Activated naive CD8-positive, alpha-beta T cell treated with anti-CD3 and anti-CD28 coated beads, Interleukin-2, amount 10 ng/mL, durations not matched to agents 7 days and 5 days (primary cell): Measurements from ENCODE around the gene GLI3. TPM values are rescaled to one million over a fixed set of nuclear protein-coding genes. Genes with fewer than 3 reads are reported as not detected.
"Not testable (repeated sequence)": the region's sequence is repeated elsewhere in the genome, so short reads cannot be mapped to it uniquely, and the experiment has no call there.

ENCODE experiments used
- ATAC-seq: fragments of 150-1000 bp; cut with Tn5 transposase; one replicate; pipeline ENCODE4 v1.10.0; 2021; ENCODE audit warnings: low read depth, moderate library complexity
- POLR2A ChIA-PET: fragments of 350-600 bp; sonication (Branson Sonifier 250); formaldehyde crosslinking; loops from one replicate; lab custom pipeline; 2021; ENCODE audit warnings: antibody characterized with exemption; lab: Charles Lee
- DNase-seq: peaks from one replicate; pipeline ENCODE4 v3.0.0; 2021
- H3K27ac Mint-ChIP-seq: one replicate; pipeline ENCODE4 v1.8.0; 2022; ENCODE audit warnings: mild to moderate bottlenecking, mixed read lengths
- H3K27me3 Mint-ChIP-seq: one replicate; pipeline ENCODE4 v1.8.0; 2022; ENCODE audit warnings: mild to moderate bottlenecking, moderate library complexity, mixed read lengths
- H3K36me3 Mint-ChIP-seq: one replicate; pipeline ENCODE4 v1.8.0; 2021; ENCODE audit warnings: mild to moderate bottlenecking, mixed read lengths
- H3K4me1 Mint-ChIP-seq: one replicate; pipeline ENCODE4 v1.8.0; 2021; ENCODE audit warnings: mixed read lengths
- H3K4me3 Mint-ChIP-seq: one replicate; pipeline ENCODE4 v1.8.0; 2022; ENCODE audit warnings: mild to moderate bottlenecking, moderate library complexity, mixed read lengths
- H3K9me3 Mint-ChIP-seq: one replicate; pipeline ENCODE4 v1.8.0; 2021; ENCODE audit warnings: mixed read lengths
- total RNA-seq, 2 experiments: library from RNA; stranded (reverse); gene quantifications; one replicate each; pipeline ENCODE4 v1.2.3, GENCODE V29; 2021

The GLI3 gene
- total RNA-seq, 2 experiments from 2014 or later, result 0.75 to 1.3 TPM

GRCh38 chr7:42217053-42217452, 20.0 kb downstream of the GLI3 start:
- peaks cover 4% of the 10 kb centered on the region for H3K27me3 Mint-ChIP-seq
- POLR2A ChIA-PET, result no interaction called here
- no peak overlapping the region for H3K27ac Mint-ChIP-seq
- H3K36me3 Mint-ChIP-seq, result no peaks in the 10 kb centered on the region
- no peaks in the 10 kb centered on the region for H3K4me1 Mint-ChIP-seq
- no peaks in the 10 kb centered on the region for H3K9me3 Mint-ChIP-seq
- ATAC-seq (no peak), DNase-seq (no peak)
- H3K4me3 Mint-ChIP-seq, result no peak overlapping the region

GRCh38 chr7:42214060-42214679, 22.8 kb downstream of the GLI3 start:
- no peaks in the 10 kb centered on the region for H3K36me3 Mint-ChIP-seq
- H3K4me3 Mint-ChIP-seq, result no peak overlapping the region
- H3K9me3 Mint-ChIP-seq, result no peaks in the 10 kb centered on the region
- POLR2A ChIA-PET, result no interaction called here
- no peak for ATAC-seq
- no peaks in the 10 kb centered on the region for H3K4me1 Mint-ChIP-seq
- H3K27me3 Mint-ChIP-seq, result peaks cover 5% of the 10 kb centered on the region
- H3K27ac Mint-ChIP-seq, result no peak overlapping the region
- DNase-seq, result no peak

- no peak overlapping the region for H3K27ac Mint-ChIP-seq
- H3K9me3 Mint-ChIP-seq, result no peaks in the 10 kb centered on the region
- H3K4me3 Mint-ChIP-seq, result no peak overlapping the region
- no peaks in the 10 kb centered on the region for H3K36me3 Mint-ChIP-seq
- H3K27me3 Mint-ChIP-seq, result peaks cover 5% of the 10 kb centered on the region
- no peak for ATAC-seq
- POLR2A ChIA-PET, result no interaction called here
- H3K4me1 Mint-ChIP-seq, result no peaks in the 10 kb centered on the region
- DNase-seq, result no peak
Measured at GRCh38 chr7:42213093-42213492, 23.9 kb downstream of the GLI3 start.

GRCh38 chr7:42212541-42213090, 24.4 kb downstream of the GLI3 start:
- H3K9me3 Mint-ChIP-seq, result no peaks in the 10 kb centered on the region
- no peak overlapping the region for H3K27ac Mint-ChIP-seq
- no peaks in the 10 kb centered on the region for H3K4me1 Mint-ChIP-seq
- no peaks in the 10 kb centered on the region for H3K36me3 Mint-ChIP-seq
- POLR2A ChIA-PET, result no interaction called here
- DNase-seq (no peak), ATAC-seq (no peak)
- H3K27me3 Mint-ChIP-seq, result peaks cover 5% of the 10 kb centered on the region
- H3K4me3 Mint-ChIP-seq, result no peak overlapping the region

GRCh38 chr7:42211938-42212337, 25.1 kb downstream of the GLI3 start:
- no peaks in the 10 kb centered on the region for H3K4me1 Mint-ChIP-seq
- ATAC-seq, result no peak
- H3K9me3 Mint-ChIP-seq, result no peaks in the 10 kb centered on the region
- H3K27ac Mint-ChIP-seq, result no peak overlapping the region
- no peaks in the 10 kb centered on the region for H3K36me3 Mint-ChIP-seq
- peaks cover 5% of the 10 kb centered on the region for H3K27me3 Mint-ChIP-seq
- DNase-seq, result no peak
- POLR2A ChIA-PET, result no interaction called here
- H3K4me3 Mint-ChIP-seq, result no peak overlapping the region

GRCh38 chr7:42210779-42211178, 26.2 kb downstream of the GLI3 start:
- no peak overlapping the region for H3K4me3 Mint-ChIP-seq
- ATAC-seq (no peak), DNase-seq (no peak)
- no peaks in the 10 kb centered on the region for H3K36me3 Mint-ChIP-seq
- H3K27me3 Mint-ChIP-seq, result peaks cover 7% of the 10 kb centered on the region
- POLR2A ChIA-PET, result no interaction called here
- peaks cover 1% of the 10 kb centered on the region for H3K9me3 Mint-ChIP-seq
- H3K27ac Mint-ChIP-seq, result no peak overlapping the region
- no peaks in the 10 kb centered on the region for H3K4me1 Mint-ChIP-seq

GRCh38 chr7:42210333-42210732, 26.7 kb downstream of the GLI3 start:
- ATAC-seq, result no peak
- peaks cover 1% of the 10 kb centered on the region for H3K9me3 Mint-ChIP-seq
- POLR2A ChIA-PET, result no interaction called here
- no peak overlapping the region for H3K4me3 Mint-ChIP-seq
- H3K4me1 Mint-ChIP-seq, result no peaks in the 10 kb centered on the region
- H3K27me3 Mint-ChIP-seq, result peaks cover 7% of the 10 kb centered on the region
- H3K27ac Mint-ChIP-seq, result no peak overlapping the region
- H3K36me3 Mint-ChIP-seq, result no peaks in the 10 kb centered on the region
- DNase-seq, result no peak

GRCh38 chr7:42209085-42209484, 27.9 kb downstream of the GLI3 start:
- DNase-seq, H3K4me1 Mint-ChIP-seq, H3K36me3 Mint-ChIP-seq, H3K9me3 Mint-ChIP-seq, ATAC-seq, H3K4me3 Mint-ChIP-seq, H3K27ac Mint-ChIP-seq: not testable (repeated sequence)
- POLR2A ChIA-PET, result interaction anchor here (0.7 kb wide), 1 partner anchor 1613 kb away, joined by 3 read pairs; no protein-coding TSS in a partner anchor
- peaks cover 11% of the 10 kb centered on the region for H3K27me3 Mint-ChIP-seq

- no peak for ATAC-seq
- peaks cover 6% of the 10 kb centered on the region for H3K9me3 Mint-ChIP-seq
- H3K27ac Mint-ChIP-seq, result no peak overlapping the region
- no peak for DNase-seq
- H3K4me1 Mint-ChIP-seq, result no peaks in the 10 kb centered on the region
- no peak overlapping the region for H3K4me3 Mint-ChIP-seq
- H3K27me3 Mint-ChIP-seq, result peaks cover 11% of the 10 kb centered on the region
- H3K36me3 Mint-ChIP-seq, result no peaks in the 10 kb centered on the region
- POLR2A ChIA-PET, result no interaction called here
Measured at GRCh38 chr7:42208572-42208971, 28.4 kb downstream of the GLI3 start.

GRCh38 chr7:42207420-42207819, 29.6 kb downstream of the GLI3 start:
- Mint-ChIP-seq H3K4me3 (no peak overlapping the region), H3K27ac (no peak overlapping the region), H3K9me3 (peaks cover 6% of the 10 kb centered on the region), H3K36me3 (no peaks in the 10 kb centered on the region), H3K27me3 (peaks cover 11% of the 10 kb centered on the region), H3K4me1 (no peaks in the 10 kb centered on the region)
- ATAC-seq (no peak), DNase-seq (no peak)
- POLR2A ChIA-PET, result no interaction called here

- ATAC-seq (no peak), DNase-seq (no peak)
- H3K36me3 Mint-ChIP-seq, result no peaks in the 10 kb centered on the region
- no peak overlapping the region for H3K27ac Mint-ChIP-seq
- no peak overlapping the region for H3K4me3 Mint-ChIP-seq
- peaks cover 6% of the 10 kb centered on the region for H3K9me3 Mint-ChIP-seq
- POLR2A ChIA-PET, result no interaction called here
- H3K27me3 Mint-ChIP-seq, result peaks cover 9% of the 10 kb centered on the region
- H3K4me1 Mint-ChIP-seq, result no peaks in the 10 kb centered on the region
Measured at GRCh38 chr7:42203336-42203735, 33.7 kb downstream of the GLI3 start.

- no peaks in the 10 kb centered on the region for H3K36me3 Mint-ChIP-seq
- peaks cover 6% of the 10 kb centered on the region for H3K9me3 Mint-ChIP-seq
- DNase-seq (no peak), ATAC-seq (no peak)
- H3K27ac Mint-ChIP-seq, result no peak overlapping the region
- H3K4me1 Mint-ChIP-seq, result no peaks in the 10 kb centered on the region
- H3K27me3 Mint-ChIP-seq, result peaks cover 9% of the 10 kb centered on the region
- no peak overlapping the region for H3K4me3 Mint-ChIP-seq
- POLR2A ChIA-PET, result no interaction called here
Measured at GRCh38 chr7:42202601-42203000, 34.4 kb downstream of the GLI3 start.

- Mint-ChIP-seq H3K4me3 (no peak overlapping the region), H3K27ac (no peak overlapping the region)
Measured at GRCh38 chr7:42198974-42199668, 37.9 kb downstream of the GLI3 start.

GRCh38 chr7:42198296-42198695, 38.7 kb downstream of the GLI3 start:
- Mint-ChIP-seq H3K4me1 (peaks cover 7% of the 10 kb centered on the region), H3K27me3 (peaks cover 5% of the 10 kb centered on the region), H3K4me3 (no peak overlapping the region), H3K36me3 (no peaks in the 10 kb centered on the region), H3K9me3 (no peaks in the 10 kb centered on the region), H3K27ac (no peak overlapping the region)
- POLR2A ChIA-PET, result no interaction called here
- DNase-seq, result no peak
- ATAC-seq, result no peak

More at GRCh38 chr7:42198974-42199668, 37.9 kb downstream of the GLI3 start:
- H3K4me1 Mint-ChIP-seq, result no peaks in the 10 kb centered on the region
- DNase-seq, result no peak
- peaks cover 3% of the 10 kb centered on the region for H3K9me3 Mint-ChIP-seq
- no peaks in the 10 kb centered on the region for H3K36me3 Mint-ChIP-seq
- peaks cover 5% of the 10 kb centered on the region for H3K27me3 Mint-ChIP-seq
- POLR2A ChIA-PET, result no interaction called here
- no peak for ATAC-seq
